GM21619 (cell line): ENCODE measurements around the gene ANKRD33.
A peak's percentile ranks its signal among the peaks of the same experiment; 100 is the strongest.

Experiments used
- ATAC-seq: cut with Tn5 transposase; IDR thresholded peaks from one replicate; pipeline ENCODE4 v1.9.1; 2021; ENCODE audit not compliant: unreplicated experiment

The ANKRD33 gene

DNA sequence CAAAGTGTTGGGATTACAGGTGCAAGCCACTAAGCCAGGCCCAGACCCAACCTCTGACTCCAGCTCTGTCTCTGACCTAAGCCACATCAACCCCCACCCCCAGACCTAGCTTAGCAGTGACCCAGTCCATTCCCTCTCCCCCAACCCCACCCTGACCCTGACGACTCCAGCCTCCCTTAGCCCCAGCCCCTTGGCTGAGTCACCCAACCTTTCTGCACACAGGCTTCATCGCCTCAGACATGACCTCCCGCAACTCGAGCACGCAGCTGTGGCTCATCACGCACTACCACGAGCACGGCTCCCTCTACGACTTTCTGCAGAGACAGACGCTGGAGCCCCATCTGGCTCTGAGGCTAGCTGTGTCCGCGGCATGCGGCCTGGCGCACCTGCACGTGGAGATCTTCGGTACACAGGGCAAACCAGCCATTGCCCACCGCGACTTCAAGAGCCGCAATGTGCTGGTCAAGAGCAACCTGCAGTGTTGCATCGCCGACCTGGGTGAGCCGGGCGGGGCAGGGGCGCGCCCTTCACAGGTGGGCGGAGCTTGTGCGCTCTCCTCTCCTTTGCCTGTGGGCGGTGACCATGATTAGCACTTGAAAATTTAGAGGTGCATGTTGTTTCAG lies 27.2 kb downstream of the ANKRD33 start:
- no peak for ATAC-seq

DNA sequence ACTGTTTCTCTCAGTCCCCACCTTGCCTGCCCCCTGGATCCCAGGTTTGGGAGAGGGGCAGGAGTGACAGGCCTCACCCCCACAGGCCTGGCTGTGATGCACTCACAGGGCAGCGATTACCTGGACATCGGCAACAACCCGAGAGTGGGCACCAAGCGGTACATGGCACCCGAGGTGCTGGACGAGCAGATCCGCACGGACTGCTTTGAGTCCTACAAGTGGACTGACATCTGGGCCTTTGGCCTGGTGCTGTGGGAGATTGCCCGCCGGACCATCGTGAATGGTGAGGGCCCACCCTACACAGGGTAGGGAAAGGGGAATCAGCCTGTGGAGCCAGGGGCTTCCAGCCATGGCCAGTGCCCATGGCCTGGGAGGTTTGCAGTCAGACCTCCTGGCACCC lies 28.0 kb downstream of the ANKRD33 start:
- ATAC-seq, result no peak

- ATAC-seq, result no peak
Observed at GRCh38 chr12:51917041-51917590, 29.2 kb downstream of the ANKRD33 start.

GRCh38 chr12:51917746-51918453 lies 30.0 kb downstream of the ANKRD33 start:
- ATAC-seq, result no peak

DNA sequence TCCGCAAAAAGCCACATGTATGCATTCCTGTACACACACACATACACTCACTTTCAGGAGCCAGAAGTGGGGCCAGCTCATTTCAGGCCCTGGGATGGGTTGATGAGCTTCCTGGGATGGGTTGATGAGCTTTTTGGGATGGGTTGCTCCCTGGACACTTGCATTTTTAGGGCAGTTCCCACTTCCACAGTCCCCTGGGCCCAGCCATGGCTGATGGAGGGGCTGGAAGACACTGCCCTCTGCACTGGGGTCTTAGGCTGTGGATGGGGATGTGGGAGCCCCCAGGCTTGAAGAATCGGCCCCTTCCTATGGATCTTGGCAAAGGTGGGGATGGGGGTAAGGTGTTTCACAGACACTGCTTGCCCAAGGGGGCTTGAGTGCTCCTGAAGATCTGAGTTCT lies 32.1 kb downstream of the ANKRD33 start:
- no peak for ATAC-seq

GRCh38 chr12:51921017-51921725 lies 33.3 kb downstream of the ANKRD33 start:
- ATAC-seq, result no peak

- no peak for ATAC-seq
Observed at GRCh38 chr12:51922146-51922545, 34.2 kb downstream of the ANKRD33 start.

DNA sequence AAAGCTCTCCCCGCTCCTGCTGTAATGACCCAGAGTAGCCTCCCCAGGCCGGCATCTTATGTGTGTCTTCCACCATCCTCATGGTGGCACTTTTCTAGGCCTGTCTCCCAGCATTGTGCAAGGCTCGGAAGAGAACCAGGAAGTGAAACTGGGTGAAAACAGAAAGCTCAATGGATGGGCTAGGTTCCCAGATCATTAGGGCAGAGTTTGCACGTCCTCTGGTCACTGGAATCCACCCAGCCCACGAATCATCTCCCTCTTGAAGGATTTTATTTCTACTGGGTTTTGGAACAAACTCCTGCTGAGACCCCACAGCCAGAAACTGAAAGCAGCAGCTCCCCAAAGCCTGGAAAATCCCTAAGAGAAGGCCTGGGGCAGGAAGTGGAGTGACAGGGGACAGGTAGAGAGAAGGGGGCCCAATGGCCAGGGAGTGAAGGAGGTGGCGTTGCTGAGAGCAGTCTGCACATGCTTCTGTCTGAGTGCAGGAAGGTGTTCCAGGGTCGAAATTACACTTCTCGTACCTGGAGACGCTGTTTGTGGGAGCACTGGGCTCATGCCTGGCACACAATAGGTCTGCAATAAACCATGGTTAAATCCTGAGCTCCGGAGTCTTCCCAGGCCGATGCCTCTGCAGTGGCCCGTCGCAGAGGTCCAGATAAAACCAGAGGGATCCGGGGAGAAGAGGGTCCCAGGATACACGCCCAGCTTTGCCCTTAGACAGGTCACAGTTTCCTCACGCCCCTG lies 35.0 kb downstream of the ANKRD33 start:
- ATAC-seq, result no peak

DNA sequence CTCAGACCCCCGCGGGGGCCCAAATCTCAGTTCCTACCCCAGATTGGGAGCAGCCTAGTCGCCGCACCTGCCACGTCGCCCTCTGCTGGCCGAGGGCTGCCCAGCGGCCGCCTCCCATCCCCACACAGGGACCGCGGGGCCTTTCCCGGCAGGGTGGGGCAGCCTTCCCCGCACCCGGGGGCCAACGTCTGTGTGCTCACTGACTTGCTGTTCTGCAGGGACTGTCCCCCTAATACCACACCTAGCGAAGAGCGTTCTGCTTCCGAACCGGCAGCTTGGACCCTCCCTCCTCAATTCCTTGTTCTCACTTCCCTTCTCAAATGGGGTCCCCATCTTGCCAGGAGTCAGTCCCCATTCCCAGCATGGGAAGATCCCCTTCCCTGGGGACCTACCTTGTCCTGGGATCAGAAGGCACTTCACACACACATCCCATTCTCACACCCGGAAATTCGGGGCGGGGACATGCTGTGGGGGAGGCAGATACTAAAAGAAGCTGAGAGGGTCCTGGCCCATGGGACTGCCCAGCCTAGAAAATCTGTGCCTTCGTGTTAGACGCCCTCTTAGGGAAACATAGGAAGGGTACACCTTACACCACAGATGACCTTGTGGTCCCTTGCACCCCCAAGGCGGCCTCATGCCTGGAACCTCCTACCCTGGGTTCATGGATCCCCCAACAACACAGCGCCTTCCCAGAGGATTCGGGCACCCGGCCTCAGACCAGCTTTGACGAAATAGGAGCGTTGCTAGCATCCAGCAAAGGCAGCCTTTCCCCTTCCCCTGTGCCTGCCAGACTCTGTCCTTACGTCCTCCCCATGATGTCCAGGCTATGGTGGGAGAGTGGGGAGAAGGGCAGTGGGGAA lies 35.8 kb downstream of the ANKRD33 start:
- ATAC-seq, result no peak

- peak; percentile 50 for ATAC-seq
Observed at GRCh38 chr12:51924551-51925319, 36.8 kb downstream of the ANKRD33 start.

DNA sequence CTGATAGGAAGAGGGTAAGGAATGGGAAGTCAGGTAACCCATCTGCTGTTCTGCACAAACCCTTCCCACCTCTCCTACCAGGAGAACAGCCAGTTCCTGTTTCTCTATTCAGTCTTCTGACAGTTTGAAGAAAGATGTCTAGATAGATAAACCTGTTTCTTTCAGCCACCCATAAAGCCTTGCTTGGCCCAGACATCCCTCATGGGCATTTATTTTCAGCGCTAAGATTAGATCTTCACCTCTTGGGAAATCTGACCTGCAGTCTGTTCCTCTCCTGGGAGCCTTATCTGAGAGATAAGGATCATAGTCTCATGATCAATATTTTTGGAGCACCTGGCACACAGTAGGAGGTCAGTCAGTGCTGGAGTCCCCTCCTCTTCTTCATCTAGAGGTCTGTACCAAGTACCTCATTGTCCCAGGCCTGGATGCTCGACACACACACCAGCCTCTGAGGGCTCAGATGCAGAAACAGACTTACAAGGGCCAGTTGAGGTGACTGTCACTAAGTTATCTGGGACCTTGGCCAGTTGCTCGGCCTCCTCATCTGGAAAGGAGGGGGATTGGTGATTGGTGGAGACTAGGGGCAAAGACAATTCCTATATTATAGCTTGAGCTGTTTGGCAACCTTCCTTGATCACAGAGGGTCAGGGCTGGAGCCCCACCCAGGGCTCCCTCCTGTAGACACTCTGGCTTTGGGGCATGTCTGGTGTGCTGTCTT lies 37.6 kb downstream of the ANKRD33 start:
- ATAC-seq, result no peak

DNA sequence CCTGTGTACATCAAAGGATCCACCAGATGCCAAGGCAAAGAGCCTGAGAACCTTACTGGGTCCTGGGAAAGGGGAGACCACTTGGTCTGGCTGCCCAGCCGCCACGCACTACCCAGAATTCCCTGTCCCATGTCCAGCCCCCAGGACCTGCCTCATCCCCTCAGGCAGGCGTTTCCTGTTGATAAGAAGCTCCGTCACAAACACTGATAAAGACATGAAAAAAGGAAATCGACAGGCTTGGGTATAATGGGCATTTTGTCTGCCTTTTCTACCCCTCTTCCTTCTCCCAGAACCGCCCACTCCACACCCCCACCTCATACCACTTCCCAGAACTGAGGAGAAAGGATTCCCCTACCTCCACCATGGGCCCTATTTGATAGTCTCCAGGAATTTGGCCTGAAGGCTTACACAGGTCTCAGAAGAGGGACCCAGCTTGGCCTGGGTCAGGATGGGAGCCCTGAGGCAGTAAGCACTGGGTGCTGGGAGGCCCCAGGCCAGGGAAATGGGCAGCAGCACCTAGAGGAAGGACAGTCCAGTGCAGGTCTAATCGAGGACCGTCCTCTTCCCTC lies 38.2 kb downstream of the ANKRD33 start:
- ATAC-seq, result no peak

DNA sequence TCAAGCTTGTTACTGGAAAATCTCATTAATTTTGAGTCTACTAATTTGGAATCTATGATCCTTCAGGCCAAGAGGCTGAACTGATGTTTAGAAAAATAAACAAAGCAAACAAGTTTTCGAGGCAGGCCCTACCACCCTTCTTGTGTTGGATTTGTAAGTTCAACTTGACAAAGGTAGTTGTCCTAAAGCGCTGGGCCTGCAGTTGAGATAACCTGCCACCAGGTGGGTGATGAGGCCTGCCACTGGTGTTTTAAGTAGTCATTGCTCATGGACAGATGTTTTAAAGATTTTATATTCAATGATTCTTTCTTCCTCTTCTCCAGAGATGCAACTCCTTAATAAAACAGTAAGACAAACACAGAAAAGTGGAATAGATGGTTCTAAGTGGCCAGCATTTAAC lies 38.8 kb downstream of the ANKRD33 start:
- ATAC-seq, result no peak

DNA sequence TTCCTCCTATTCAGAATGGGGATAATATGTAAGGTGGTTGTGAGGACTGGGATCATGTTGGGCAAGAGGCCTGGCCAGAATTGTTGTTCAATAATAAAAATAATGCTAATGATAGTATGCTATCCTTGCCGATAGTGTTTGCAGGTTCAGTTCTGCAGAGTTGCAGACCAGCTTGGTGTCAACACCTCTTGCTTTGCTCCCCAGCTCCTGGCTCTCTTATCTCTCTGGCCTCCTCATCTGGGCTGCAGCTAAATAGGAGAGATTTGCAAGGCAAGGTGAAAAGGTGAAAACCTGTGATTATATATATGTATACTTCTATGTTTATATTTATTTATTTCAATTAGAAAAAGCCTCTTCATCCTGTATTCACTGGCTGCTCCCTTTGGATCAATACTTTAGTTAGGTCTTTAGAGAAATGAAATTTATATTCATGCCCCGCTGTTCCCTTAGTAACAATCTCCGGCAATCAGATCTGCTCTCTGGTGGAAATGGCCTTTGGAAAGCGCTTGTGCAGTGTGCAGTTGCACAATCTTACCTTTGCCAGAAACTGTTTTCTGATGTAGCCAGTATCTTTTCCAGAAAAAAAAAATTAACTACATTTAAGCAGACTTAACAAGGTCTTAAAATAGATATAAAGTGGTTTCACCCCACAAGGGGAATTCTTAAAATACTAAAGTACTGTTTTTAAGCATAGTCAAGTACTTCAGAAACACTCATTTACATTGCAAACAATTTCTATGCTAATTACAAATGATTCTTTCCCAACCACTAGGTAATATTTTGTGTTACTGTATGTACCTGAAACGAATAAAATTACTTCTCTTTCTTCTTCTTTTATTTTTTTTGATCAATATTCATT lies 44.5 kb downstream of the ANKRD33 start:
- no peak for ATAC-seq

DNA sequence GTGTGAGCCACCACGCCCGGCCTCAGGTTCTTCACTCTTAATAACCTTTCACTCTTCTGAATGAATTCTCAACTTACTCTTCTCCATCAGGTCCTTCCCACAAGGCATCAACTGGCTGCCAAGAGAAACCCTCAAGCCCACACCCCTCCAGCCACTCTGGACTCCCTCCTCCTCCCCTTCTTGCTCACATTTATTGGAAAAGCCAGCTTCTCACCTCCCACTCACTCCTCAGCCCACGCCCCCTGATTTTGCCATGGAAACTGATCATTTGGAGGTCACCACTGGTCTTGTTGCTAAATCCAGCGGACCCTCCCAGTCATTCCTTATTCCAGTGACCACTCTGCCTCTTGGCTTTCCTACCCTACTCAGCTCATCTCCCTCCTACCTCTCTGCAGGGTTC lies 46.2 kb downstream of the ANKRD33 start:
- no peak for ATAC-seq

GRCh38 chr12:51937926-51938325 lies 50.0 kb downstream of the ANKRD33 start:
- ATAC-seq, result no peak

DNA sequence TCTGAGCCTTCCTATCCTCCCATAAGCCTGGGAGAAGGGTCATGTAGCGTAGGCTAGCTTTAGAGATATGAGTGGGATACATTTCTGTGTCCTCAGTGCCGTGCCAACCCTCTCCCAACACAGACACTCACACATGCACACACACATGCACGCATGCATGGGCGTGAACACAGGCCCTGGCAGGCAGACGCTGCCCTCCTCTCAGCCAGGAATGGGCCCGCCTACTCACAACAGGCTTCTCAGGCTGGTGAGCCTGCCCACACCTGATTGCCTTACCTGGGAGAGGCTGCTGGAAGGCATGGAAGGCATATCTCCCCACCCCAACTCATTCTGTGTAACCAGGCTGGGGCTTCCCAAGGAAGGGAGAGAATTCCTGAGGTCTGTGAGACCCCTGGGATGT lies 50.8 kb downstream of the ANKRD33 start:
- no peak for ATAC-seq
